ENCODE measurements around the gene NCAPH2.

DNA sequence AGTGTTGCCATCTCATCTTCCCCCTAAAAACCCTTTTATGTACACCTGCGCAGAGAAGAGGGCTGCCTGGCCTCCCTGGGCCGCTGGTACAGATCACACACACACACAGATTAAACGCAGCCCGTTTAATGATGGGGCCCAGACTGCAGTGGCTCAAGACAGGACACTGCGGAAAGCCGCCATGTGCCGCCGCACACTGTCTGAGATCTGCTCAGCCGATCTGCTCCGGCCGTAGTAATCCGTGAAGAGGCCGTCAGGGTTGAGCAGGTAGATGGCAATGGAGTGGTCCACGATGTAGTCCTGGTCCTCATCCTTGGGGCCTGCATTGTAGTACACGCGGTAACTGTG, 15.4 kb downstream of the NCAPH2 start:
- no peak for TF ChIP-seq ZFP90 (CRISPR knock-in tag; IDR thresholded peaks at IDR 0.05; ENCODE audit: borderline replicate concordance)
- TF ChIP-seq PPARG (CRISPR knock-in tag; conservative IDR thresholded peaks at IDR 0.05): no peak
- no peak for TF ChIP-seq POLR2A (IDR thresholded peaks at IDR 0.05; ENCODE audit: insufficient read depth in 1 of 2, low read depth in 2 of 2, low read length in 2 of 2)
- TF ChIP-seq TBL1XR1 (IDR thresholded peaks at IDR 0.05; ENCODE audit: borderline replicate concordance, low read length, partially characterized antibody): no peak
- TF ChIP-seq GABPA (IDR thresholded peaks at IDR 0.05; ENCODE audit: low read depth, low read length): no peak
- TF ChIP-seq GABPA (CRISPR knock-in tag; IDR thresholded peaks at IDR 0.05; ENCODE audit: low read depth): no peak
- no peak for TF ChIP-seq RELA (CRISPR knock-in tag; IDR thresholded peaks at IDR 0.05)
- no peak for TF ChIP-seq SATB2 (CRISPR knock-in tag; IDR thresholded peaks at IDR 0.05)
- TF ChIP-seq ELF1 (CRISPR knock-in tag; IDR thresholded peaks at IDR 0.05): no peak
- TF ChIP-seq YY1 (IDR thresholded peaks at IDR 0.05; ENCODE audit: insufficient read depth, insufficient replicate concordance, low read depth, low read length): no peak
- no peak for TF ChIP-seq ZNF605 (CRISPR knock-in tag; IDR thresholded peaks at IDR 0.05)

Measured in HepG2 (cell line).